UCSD-AML1 (cell line): ENCODE data around the gene ARG2.
"Not testable (repeated sequence)": the region's sequence is repeated elsewhere in the genome, so short reads cannot be mapped to it uniquely, and the experiment has no call there.

ENCODE experiments used
- DNase-seq: peaks from one replicate; lab custom pipeline; 2025; ENCODE audit not compliant: unreplicated experiment; lab: John Stamatoyannopoulos, UW

Gene ARG2

DNA sequence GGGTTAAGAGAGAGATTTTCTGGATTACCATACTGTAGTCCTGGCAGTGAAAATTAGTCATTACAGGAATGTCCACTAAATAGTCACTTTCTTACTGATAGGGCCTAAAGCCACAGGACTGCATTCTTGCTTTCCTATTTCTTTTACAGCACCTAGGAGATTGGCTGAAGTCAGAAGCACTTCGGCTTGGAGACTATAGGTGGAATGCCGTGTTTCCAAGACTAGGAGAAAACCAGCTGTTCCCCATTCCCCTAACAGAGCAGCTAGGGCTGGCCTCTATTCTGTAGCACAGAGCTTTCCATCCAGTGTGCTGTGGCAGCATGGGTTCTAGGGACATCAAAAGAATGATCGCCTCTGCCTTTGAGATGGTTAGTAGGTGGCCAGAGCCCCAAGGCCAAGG, 34.7 kb upstream of the ARG2 start:
- no peak for DNase-seq

- no peak for DNase-seq
These were observed 33.4 kb upstream of the ARG2 start for GRCh38 chr14:67586369-67586768.

DNA sequence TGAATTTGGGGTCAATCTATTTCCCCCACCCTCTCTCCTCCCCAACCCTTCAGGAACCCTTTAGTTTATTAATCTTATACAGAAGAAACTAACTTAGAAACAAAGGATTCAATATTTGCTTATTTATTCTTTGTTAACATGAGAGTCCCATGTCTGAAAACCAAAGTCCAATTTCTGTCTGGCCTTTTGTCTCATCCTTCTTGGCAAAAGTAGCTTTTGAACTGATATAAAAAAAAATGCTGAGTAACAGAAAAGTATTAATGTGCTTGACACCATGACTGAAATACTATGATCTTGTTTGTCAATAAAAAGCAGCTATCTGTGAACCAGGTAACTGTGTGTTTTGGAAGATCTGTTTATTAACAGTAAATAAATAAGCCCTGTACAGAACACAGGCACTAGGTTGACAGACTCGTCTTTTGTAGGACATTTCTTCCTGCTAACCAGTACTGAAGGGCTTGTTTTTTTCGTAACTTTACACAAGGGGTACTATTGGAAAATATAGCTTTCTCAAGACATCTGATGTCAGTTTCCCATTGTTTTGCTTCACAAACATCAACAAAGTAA, 30.4 kb upstream of the ARG2 start:
- DNase-seq = no peak

GRCh38 chr14:67593650-67594049, 26.1 kb upstream of the ARG2 start:
- DNase-seq = not testable (repeated sequence)

- DNase-seq = no peak
These were observed 24.3 kb upstream of the ARG2 start for GRCh38 chr14:67595392-67595791.

DNA sequence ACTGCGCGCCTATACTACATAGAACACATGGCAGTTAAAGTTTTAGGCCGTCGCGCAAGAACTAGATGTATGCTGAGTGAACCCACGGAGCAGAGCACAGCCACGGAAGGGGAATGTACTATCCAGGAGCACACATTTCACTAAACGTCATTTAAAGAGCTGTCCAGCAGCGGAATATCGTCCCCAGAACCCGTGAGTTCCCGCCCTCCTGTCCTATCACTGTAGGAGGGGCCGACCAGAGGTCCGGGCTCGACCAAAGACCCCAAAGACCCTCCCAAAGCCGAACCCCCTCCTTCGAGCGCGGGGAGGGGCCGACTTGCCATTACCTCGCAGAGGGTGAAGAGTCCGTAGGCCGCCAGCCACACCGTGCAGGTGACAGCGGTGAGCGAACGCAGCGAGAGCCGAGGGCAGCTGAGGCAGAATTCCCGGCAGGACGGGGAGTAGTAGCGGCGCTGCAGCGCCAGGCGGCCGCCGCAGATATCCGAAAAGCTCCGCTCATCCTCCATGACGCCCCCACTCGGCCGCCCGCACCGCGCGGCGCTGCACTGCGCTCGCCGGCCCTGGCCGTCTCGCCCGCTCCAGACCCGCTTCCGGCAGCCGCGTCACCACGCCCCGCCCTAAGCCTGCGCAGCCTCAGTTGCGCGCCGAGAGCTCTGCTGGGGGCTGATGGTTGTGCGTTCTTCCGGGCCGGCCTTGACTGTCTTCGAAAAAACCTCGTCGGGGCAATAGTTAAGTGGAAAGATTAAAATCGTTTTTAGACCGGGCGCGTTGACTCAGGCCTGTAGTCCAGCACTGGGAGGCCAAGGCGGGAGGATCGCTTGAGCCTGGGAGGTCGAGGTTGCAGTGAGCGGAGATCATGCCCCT, 19.8 kb upstream of the ARG2 start, which contains the start of gene PIGH:
PIGH (minus strand) TSS at position 571 of the 864 bp plus-strand sequence; CDS start at position 506, 65 bp downstream.
- peak; percentile 91 for DNase-seq

- not testable (repeated sequence) for DNase-seq
These were observed 19.2 kb upstream of the ARG2 start for GRCh38 chr14:67600562-67600974.

GRCh38 chr14:67602076-67602475, 17.6 kb upstream of the ARG2 start:
- no peak for DNase-seq

DNA sequence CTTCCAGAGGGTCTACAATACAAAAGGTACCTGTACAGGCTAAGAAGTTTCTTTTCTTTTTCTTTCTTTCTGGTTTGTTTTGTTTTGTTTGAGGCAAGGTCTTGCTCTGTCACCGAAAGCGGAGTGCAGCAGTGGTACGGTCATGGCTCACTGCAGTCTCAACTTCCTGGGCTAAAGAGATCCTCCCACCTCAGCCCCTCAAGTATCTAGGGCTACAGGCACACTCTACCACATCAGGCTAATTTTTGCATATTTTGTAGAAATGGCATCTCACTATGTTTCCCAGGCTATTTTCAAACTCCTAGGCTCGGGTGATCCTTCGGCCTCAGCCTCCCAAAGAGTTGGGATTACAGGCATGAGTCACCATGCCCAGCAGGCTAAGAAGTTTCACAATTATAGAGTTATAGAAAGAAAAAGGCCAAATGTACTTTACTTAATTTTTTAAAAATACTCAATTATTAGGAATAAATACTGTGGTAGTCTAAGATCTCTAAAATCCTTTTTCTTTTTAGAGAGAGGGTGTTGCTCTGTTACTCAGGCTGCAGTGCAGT, 16.6 kb upstream of the ARG2 start:
- no peak for DNase-seq

DNA sequence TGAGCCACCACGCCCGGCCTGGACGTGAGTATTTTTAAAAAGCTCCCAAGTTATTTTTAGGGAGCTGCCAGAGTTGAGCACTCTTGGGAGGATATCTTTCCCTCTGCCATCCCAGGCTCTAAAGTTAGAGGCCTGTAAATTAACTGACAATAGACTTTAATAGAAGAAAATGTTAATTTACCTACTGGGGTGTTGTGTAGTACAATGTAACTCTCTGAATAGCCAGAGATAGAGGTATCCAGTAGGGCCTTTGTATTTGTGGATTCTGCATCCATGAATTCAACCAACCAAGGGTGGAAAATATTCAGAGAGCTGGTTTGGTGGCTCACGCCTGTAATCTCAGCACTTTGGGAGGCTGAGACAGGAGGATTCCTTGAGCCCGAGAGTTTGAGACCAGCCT, 12.1 kb upstream of the ARG2 start:
- DNase-seq = no peak

GRCh38 chr14:67609642-67610310, 9.9 kb upstream of the ARG2 start:
- no peak for DNase-seq

DNA sequence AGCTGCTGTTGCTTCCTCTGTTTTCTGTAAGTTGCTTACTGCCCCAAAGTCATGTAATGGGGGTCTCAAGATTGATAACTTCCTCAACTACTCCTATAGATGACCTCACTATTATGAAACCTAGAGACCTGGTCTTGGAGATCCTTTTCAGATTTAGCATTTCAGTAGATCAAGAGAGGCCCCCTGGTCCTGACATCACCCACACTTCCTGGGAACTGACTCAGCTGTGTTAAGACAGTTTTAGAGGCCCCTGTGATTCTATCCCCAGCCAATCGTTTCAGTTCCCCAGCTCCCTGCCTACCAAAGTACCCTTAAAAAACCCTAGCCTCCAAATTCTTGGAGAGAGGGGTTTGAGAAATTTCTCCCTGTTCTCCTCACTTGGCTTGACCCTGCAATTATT, 9.2 kb upstream of the ARG2 start:
- DNase-seq = no peak

DNA sequence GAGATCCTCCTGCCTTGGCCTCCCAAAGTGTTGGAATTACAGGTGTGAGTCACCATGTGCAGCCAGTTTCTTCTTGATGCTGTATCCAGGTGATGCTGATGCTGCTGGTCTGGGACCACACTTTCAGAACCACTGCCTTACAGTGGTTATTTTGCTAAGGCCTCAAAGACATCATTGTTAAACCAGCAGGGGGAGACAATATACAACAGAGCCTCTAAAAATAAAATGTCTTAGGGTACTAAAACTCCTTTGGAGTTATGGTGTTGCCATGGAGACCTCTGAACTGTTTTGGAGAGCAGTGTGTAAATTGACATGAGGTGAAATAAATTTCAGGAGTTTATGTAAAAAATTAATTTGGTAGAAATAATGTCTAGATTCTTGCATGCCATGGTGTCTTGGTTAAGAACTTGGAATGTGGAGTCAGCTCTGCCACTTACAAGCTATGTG, 1.1 kb upstream of the ARG2 start:
- DNase-seq = no peak

GRCh38 chr14:67620217-67620785, 581 bp downstream of the ARG2 start:
- DNase-seq = no peak

GRCh38 chr14:67622675-67623074, 3.0 kb downstream of the ARG2 start:
- peak; percentile 31 for DNase-seq

- DNase-seq = no peak
These were observed 3.4 kb downstream of the ARG2 start for GRCh38 chr14:67623114-67623513.

DNA sequence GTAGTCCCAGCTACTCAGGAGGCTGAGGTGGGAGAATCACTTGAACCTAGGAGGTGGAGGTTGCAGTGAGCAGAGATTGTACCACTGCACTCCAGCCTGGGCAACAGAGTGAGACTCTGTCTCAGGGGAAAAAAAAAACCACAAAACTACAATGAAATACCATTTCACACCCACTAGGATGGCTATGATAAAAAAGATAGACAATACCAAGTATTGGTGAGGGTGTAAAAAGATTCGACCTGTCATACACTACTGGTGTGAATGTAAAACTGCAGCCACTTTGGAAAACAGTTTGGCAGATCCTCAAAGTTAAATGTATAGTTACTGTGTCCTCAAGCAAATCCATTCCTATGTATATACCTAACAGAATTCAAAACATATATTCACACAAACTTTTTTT, 6.4 kb downstream of the ARG2 start:
- not testable (repeated sequence) for DNase-seq

GRCh38 chr14:67627519-67627918, 7.8 kb downstream of the ARG2 start:
- DNase-seq = no peak

DNA sequence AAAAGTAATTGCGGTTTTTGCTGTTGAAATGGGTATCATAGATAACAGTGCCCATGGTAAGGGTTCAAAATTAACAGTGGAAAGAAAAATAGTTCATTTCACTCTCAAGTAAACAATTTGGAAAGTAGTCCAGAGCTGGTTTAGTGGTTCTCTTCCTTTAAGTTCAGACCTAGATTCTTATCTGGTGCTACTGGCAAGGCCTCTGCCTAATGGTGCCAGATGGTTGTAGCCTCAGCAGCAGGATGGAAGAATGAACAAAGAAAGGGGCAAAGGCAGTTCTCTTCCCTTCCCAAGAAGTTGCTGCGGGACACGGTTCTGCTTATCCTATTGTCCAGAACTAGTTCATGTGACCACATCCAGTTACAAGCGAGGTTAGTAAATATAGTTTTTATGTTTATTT, 10.5 kb downstream of the ARG2 start:
- no peak for DNase-seq

DNA sequence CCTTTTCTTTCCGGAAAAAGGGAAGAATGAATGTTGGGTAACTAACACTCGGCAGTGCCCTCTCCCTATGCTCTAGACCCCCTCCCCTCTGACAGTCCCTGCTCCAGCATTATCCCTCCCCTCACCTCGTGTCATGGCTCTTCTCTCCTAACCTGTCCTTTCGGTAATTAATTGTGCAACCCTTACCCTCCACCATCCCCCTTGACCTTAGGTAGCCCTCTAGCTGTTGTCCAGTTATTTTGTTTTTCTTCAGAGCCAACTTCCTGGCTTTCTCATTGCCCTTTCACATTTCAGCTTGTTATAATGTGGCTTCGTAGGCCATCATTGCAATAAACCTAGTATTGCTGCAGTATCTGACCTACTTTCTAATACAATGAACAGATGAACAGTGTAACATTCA, 11.2 kb downstream of the ARG2 start:
- no peak for DNase-seq

DNA sequence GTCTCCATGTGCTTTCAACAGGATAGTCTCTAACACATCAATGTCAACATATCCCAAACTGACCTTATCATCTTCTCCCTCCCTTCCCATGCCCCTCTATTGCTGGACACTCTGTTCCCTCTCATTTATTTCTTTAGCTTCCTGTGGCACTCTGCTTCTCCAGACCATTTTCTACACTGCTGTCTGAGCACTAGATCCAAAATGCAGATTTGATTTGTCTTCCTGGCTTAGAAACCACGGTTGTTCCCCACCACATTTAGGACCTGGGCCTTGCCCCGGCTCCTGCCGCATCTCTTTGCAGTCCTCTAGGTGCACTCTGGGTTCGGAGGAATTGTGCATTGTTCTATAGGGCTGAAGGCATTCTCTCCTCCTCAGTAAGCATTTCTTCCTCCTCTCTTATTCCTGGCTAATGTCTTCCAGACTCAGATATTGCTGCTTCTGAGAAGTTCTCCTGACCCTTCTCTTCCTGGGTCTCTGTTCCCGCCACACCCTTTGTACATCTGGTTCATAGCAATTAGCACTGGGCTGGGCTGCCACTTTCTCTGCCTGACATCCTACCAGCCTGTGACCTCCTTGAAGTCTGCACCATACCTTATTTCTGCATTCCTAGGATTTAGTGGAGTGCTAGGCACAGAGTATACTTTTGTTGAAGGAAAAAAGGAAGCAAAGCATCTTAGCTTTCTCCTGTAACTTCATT, 13.9 kb downstream of the ARG2 start:
- DNase-seq = no peak
